OCI-LY1 (cell line): ENCODE results near the gene PCDHGB4.

ENCODE experiments used
- H2AFZ ChIP-seq: fragments of 200-600 bp; sonication (generic), shearing (Covaris generic); 2 replicates; pipeline ENCODE4 v1.6.0; 2014; ENCODE audit warnings: antibody characterized with exemption, mild to moderate bottlenecking, low read length
- H3F3A ChIP-seq: fragments of 200-600 bp; sonication (generic), shearing (Covaris generic); 2 replicates; pipeline ENCODE4 v1.6.0; 2014; ENCODE audit warnings: mild to moderate bottlenecking, antibody characterized with exemption, low read length, moderate library complexity; ENCODE audit not compliant: insufficient read depth
- H3K27ac ChIP-seq: fragments of 200-600 bp; sonication (generic); 2 replicates; pipeline ENCODE4 v1.5.1; 2014; ENCODE audit warnings: low read length, mixed run types, mild to moderate bottlenecking, low read depth; ENCODE audit not compliant: poor library complexity, severe bottlenecking
- H3K27me3 ChIP-seq: fragments of 200-600 bp; sonication (generic); 2 replicates; pipeline ENCODE4 v1.6.0; 2014; ENCODE audit warnings: antibody characterized with exemption, mild to moderate bottlenecking, low read length, moderate library complexity; ENCODE audit not compliant: insufficient read depth
- H3K36me3 ChIP-seq: fragments of 200-600 bp; sonication (generic); 2 replicates; pipeline ENCODE4 v1.6.1; 2014; ENCODE audit warnings: mild to moderate bottlenecking, antibody characterized with exemption, low read length, moderate library complexity, mixed read lengths; ENCODE audit not compliant: insufficient read depth
- H3K4me1 ChIP-seq: fragments of 200-600 bp; sonication (generic); 2 replicates; pipeline ENCODE4 v1.5.1; 2014; ENCODE audit warnings: mild to moderate bottlenecking, low read length, moderate library complexity; ENCODE audit not compliant: insufficient read depth, severe bottlenecking
- H3K4me2 ChIP-seq: fragments of 200-600 bp; sonication (generic), shearing (Covaris generic); 2 replicates; pipeline ENCODE4 v1.6.1; 2014; ENCODE audit warnings: low read length
- H3K4me3 ChIP-seq: fragments of 200-600 bp; sonication (generic); 2 replicates; pipeline ENCODE4 v1.5.1; 2014; ENCODE audit warnings: low read length, low read depth, mild to moderate bottlenecking, mixed read lengths; ENCODE audit not compliant: poor library complexity, severe bottlenecking
- H3K79me2 ChIP-seq: fragments of 200-600 bp; shearing (Covaris generic); 2 replicates; pipeline ENCODE4 v1.6.1; 2016; ENCODE audit warnings: mixed run types, low read length, mixed read lengths; ENCODE audit not compliant: insufficient read depth
- H3K9ac ChIP-seq: fragments of 200-600 bp; sonication (generic), shearing (Covaris generic); 2 replicates; pipeline ENCODE4 v1.6.1; 2014; ENCODE audit warnings: mild to moderate bottlenecking, low read length, mixed read lengths
- H3K9me2 ChIP-seq: fragments of 200-600 bp; sonication (generic), shearing (Covaris generic); 2 replicates; pipeline ENCODE4 v1.6.1; 2014; ENCODE audit warnings: low read depth, mild to moderate bottlenecking, low read length, mixed read lengths
- H3K9me3 ChIP-seq: fragments of 200-600 bp; shearing (Covaris generic); 2 replicates; pipeline ENCODE4 v1.6.1; 2014; ENCODE audit warnings: low read length, mixed read lengths
- H4K20me1 ChIP-seq: fragments of 200-600 bp; sonication (generic), shearing (Covaris generic); 2 replicates; pipeline ENCODE4 v1.6.0; 2016; ENCODE audit warnings: mild to moderate bottlenecking, low read length; ENCODE audit not compliant: insufficient read depth
- CTCF ChIP-seq: fragments of 200-600 bp; sonication (generic), shearing (Covaris generic); IDR thresholded peaks from 2 replicates; pipeline ENCODE4 v1.5.1; 2017; ENCODE audit warnings: mild to moderate bottlenecking, antibody characterized with exemption, low read length, moderate library complexity, mixed read lengths
- EZH2 ChIP-seq: fragments of 200-600 bp; sonication (generic), shearing (Covaris generic); IDR thresholded peaks from 2 replicates; pipeline ENCODE4 v1.8.0; 2017; ENCODE audit warnings: borderline replicate concordance, mixed run types, mild to moderate bottlenecking, antibody characterized with exemption, low read length, moderate library complexity, mixed read lengths

PCDHGB4 gene

GRCh38 chr5:141419074-141419880 is 31.8 kb downstream of the PCDHGB4 start:
- H3K79me2 ChIP-seq: no peaks in the 10 kb centered on the region
- H3K9me3 ChIP-seq: peaks cover 26% of the 10 kb centered on the region
- H3F3A ChIP-seq: no peaks in the 10 kb centered on the region
- no peak overlapping the region for H3K27ac ChIP-seq
- no peak for TF ChIP-seq EZH2
- H3K27me3 ChIP-seq: no peaks in the 10 kb centered on the region
- H3K9me2 ChIP-seq: no peaks in the 10 kb centered on the region
- H3K4me1 ChIP-seq: no peaks in the 10 kb centered on the region
- H3K4me3 ChIP-seq: no peak overlapping the region
- no peaks in the 10 kb centered on the region for H4K20me1 ChIP-seq
- no peak overlapping the region for H2AFZ ChIP-seq
- H3K4me2 ChIP-seq: no peak overlapping the region
- no peak overlapping the region for H3K9ac ChIP-seq
- no peaks in the 10 kb centered on the region for H3K36me3 ChIP-seq

GRCh38 chr5:141420855-141421488 is 33.5 kb downstream of the PCDHGB4 start, which contains the start of gene PCDHGA11:
Gene PCDHGA11, plus strand, starts transcription at chr5:141421051. Its CDS starts 177 bp downstream, at chr5:141421228.
- Histone ChIP-seq H3K27ac (no peak within 1 kb of the TSS), H2AFZ (no peak within 1 kb of the TSS), H3K9me3 (peaks cover 23% of the 10 kb centered on the region)

GRCh38 chr5:141421489-141421855 is 34.0 kb downstream of the PCDHGB4 start:
- H3K4me2 ChIP-seq: no peak overlapping the region
- H3K36me3 ChIP-seq: no peaks in the 10 kb centered on the region
- no peaks in the 10 kb centered on the region for H3K79me2 ChIP-seq
- no peaks in the 10 kb centered on the region for H3K4me1 ChIP-seq
- H3K27me3 ChIP-seq: no peaks in the 10 kb centered on the region
- no peak overlapping the region for H3K9ac ChIP-seq
- peaks cover 23% of the 10 kb centered on the region for H3K9me3 ChIP-seq
- H3K9me2 ChIP-seq: no peaks in the 10 kb centered on the region
- no peak overlapping the region for H3K27ac ChIP-seq
- no peak overlapping the region for H3K4me3 ChIP-seq
- H4K20me1 ChIP-seq: no peaks in the 10 kb centered on the region
- TF ChIP-seq EZH2: no peak
- no peak for TF ChIP-seq CTCF
- H2AFZ ChIP-seq: no peak overlapping the region
- no peaks in the 10 kb centered on the region for H3F3A ChIP-seq

More at GRCh38 chr5:141420855-141421488, 33.5 kb downstream of the PCDHGB4 start, which contains the start of gene PCDHGA11:
- H3K79me2 ChIP-seq: no peaks in the 10 kb centered on the region
- no peak for TF ChIP-seq CTCF
- TF ChIP-seq EZH2: no peak
- no peak within 1 kb of the TSS for H3K9ac ChIP-seq
- H3K27me3 ChIP-seq: no peaks in the 10 kb centered on the region
- no peaks in the 10 kb centered on the region for H3F3A ChIP-seq
- no peak within 1 kb of the TSS for H3K4me3 ChIP-seq
- no peaks in the 10 kb centered on the region for H3K36me3 ChIP-seq
- no peaks in the 10 kb centered on the region for H3K9me2 ChIP-seq
- no peaks in the 10 kb centered on the region for H4K20me1 ChIP-seq
- no peaks in the 10 kb centered on the region for H3K4me1 ChIP-seq
- no peak within 1 kb of the TSS for H3K4me2 ChIP-seq
